ENCODE measurements around the gene ACVRL1. TPM values are rescaled to one million over a fixed set of nuclear protein-coding genes. Genes with fewer than 3 reads are reported as not detected.

Gene ACVRL1
- total and polyA plus RNA-seq, 9 of the 15 experiments (the other 6 are each of a cell fraction or from before 2014, with no cell fraction given), result 0.07 to 1.4 (median 0.30) TPM

DNA sequence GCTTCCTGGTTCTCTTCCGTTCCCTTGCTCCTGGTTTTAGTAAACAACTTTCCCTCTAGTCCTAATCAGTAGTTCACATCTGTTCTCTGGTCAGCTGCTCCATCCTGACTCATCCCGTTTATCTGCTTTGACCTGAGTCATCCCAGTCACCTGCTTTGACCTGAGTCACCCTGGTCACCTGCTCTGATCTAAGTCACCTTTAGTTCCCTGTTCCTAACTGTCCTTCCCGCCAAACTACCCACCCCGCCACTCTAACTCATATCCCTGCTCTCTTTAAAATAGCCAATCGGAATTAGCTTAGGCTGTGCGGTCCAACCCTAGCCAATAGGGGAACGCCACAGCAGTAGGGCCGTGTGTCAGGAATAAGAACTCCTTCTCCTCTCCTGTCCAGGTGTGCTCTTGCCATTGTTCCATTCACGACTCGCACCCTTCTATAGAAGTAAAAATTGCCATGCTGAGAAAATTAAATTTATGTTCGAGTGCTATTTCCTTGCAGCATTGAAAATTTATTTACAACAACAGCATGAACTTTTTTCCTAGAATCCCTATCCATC is 22.6 kb upstream of the ACVRL1 start (continued):
- TF ChIP-seq MTA3 (IDR thresholded peaks at IDR 0.05; ENCODE audit: borderline replicate concordance), result peak; percentile 28; the same call in 1 of the 2 replicates
- no peak for TF ChIP-seq SREBF2 (CRISPR knock-in tag; IDR thresholded peaks at IDR 0.05)
- TF ChIP-seq NCOA1 (IDR thresholded peaks at IDR 0.05; ENCODE audit: low read depth), result peak; percentile 97
- TF ChIP-seq ZNF445 (CRISPR knock-in tag; IDR thresholded peaks at IDR 0.05; ENCODE audit: low read depth), result no peak
- peak in 1 of 2 experiments; percentile 72; a peak in 2 of 4 replicates for TF ChIP-seq MAZ (CRISPR knock-in tag; conservative IDR thresholded peaks at IDR 0.05 in 1 of 2, IDR thresholded peaks at IDR 0.05 in 1 of 2)
- TF ChIP-seq ZSCAN29 (IDR thresholded peaks at IDR 0.05), result no peak
- TF ChIP-seq, protein P1, sequence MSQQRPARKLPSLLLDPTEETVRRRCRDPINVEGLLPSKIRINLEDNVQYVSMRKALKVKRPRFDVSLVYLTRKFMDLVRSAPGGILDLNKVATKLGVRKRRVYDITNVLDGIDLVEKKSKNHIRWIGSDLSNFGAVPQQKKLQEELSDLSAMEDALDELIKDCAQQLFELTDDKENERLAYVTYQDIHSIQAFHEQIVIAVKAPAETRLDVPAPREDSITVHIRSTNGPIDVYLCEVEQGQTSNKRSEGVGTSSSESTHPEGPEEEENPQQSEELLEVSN (IDR thresholded peaks at IDR 0.05; ENCODE audit: borderline replicate concordance in 1 of 2, extremely low read depth in 1 of 2, insufficient read depth in 1 of 2, insufficient read length in 1 of 2, low read depth in 1 of 2, low read length in 1 of 2, poor library complexity in 1 of 2, severe bottlenecking in 1 of 2), result peak in 1 of 2 experiments; percentile 30
- TF ChIP-seq ZNF146 (CRISPR knock-in tag; IDR thresholded peaks at IDR 0.05; ENCODE audit: unreplicated experiment), result no peak
- TF ChIP-seq GABPA (tag; conservative IDR thresholded peaks at IDR 0.05; ENCODE audit: low read depth), result 0 out of 2 replicates have a peak, but pooled peaks have one; percentile 46
- TF ChIP-seq CXXC5 (CRISPR knock-in tag; IDR thresholded peaks at IDR 0.05), result peak; percentile 70
- peak; percentile 15 for TF ChIP-seq CCNT2 (IDR thresholded peaks at IDR 0.05; ENCODE audit: borderline replicate concordance, extremely low read depth, insufficient read length, low read depth, low read length)
- no peak for TF ChIP-seq SIN3A (IDR thresholded peaks at IDR 0.05; ENCODE audit: borderline replicate concordance in 2 of 2, control insufficient read depth in 1 of 2, low read depth in 2 of 2, low read length in 2 of 2)
- TF ChIP-seq, protein P2, sequence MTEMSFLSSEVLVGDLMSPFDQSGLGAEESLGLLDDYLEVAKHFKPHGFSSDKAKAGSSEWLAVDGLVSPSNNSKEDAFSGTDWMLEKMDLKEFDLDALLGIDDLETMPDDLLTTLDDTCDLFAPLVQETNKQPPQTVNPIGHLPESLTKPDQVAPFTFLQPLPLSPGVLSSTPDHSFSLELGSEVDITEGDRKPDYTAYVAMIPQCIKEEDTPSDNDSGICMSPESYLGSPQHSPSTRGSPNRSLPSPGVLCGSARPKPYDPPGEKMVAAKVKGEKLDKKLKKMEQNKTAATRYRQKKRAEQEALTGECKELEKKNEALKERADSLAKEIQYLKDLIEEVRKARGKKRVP (CRISPR knock-in tag; IDR thresholded peaks at IDR 0.05), result peak; percentile 34; the same call in 1 of the 2 replicates
- TF ChIP-seq, protein P3, sequence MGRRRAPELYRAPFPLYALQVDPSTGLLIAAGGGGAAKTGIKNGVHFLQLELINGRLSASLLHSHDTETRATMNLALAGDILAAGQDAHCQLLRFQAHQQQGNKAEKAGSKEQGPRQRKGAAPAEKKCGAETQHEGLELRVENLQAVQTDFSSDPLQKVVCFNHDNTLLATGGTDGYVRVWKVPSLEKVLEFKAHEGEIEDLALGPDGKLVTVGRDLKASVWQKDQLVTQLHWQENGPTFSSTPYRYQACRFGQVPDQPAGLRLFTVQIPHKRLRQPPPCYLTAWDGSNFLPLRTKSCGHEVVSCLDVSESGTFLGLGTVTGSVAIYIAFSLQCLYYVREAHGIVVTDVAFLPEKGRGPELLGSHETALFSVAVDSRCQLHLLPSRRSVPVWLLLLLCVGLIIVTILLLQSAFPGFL (CRISPR knock-in tag; IDR thresholded peaks at IDR 0.05), result 0 out of 2 replicates have a peak, but pooled peaks have one; percentile 71
- no peak for TF ChIP-seq NCOA4 (IDR thresholded peaks at IDR 0.05; ENCODE audit: partially characterized antibody)
- peak; percentile 77; the same call in 1 of the 2 replicates for TF ChIP-seq HDAC8 (tag; IDR thresholded peaks at IDR 0.05)
- TF ChIP-seq, protein P4, sequence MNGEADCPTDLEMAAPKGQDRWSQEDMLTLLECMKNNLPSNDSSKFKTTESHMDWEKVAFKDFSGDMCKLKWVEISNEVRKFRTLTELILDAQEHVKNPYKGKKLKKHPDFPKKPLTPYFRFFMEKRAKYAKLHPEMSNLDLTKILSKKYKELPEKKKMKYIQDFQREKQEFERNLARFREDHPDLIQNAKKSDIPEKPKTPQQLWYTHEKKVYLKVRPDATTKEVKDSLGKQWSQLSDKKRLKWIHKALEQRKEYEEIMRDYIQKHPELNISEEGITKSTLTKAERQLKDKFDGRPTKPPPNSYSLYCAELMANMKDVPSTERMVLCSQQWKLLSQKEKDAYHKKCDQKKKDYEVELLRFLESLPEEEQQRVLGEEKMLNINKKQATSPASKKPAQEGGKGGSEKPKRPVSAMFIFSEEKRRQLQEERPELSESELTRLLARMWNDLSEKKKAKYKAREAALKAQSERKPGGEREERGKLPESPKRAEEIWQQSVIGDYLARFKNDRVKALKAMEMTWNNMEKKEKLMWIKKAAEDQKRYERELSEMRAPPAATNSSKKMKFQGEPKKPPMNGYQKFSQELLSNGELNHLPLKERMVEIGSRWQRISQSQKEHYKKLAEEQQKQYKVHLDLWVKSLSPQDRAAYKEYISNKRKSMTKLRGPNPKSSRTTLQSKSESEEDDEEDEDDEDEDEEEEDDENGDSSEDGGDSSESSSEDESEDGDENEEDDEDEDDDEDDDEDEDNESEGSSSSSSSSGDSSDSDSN (IDR thresholded peaks at IDR 0.05; ENCODE audit: borderline replicate concordance in 1 of 2, low read depth in 2 of 2, low read length in 2 of 2), result no peak
